Astrocyte of the spinal cord (primary cell): ENCODE data around the gene ZC3H8.
"Not testable (repeated sequence)": the region's sequence is repeated elsewhere in the genome, so short reads cannot be mapped to it uniquely, and the experiment has no call there.

Source experiments
- DNase-seq: peaks from one replicate; pipeline ENCODE4 v3.0.0; 2011; ENCODE audit warnings: low read depth, low spot score
- H3K4me3 ChIP-seq: 2 replicates; pipeline ENCODE4 v1.5.1; 2011; ENCODE audit warnings: low read depth, mild to moderate bottlenecking, low read length, moderate library complexity
- CTCF ChIP-seq: IDR thresholded peaks from 2 replicates; pipeline ENCODE4 v1.5.1; 2012; ENCODE audit warnings: low read depth, mild to moderate bottlenecking, low read length, inconsistent platforms
- in situ Hi-C: cut with HindIII; loops from 2 replicates; pipeline ENCODE4 v1.10.0; 2017; ENCODE audit warnings: low sequenced_read_pairs

Gene ZC3H8

GRCh38 chr2:112293636-112294401, 39.0 kb upstream of the ZC3H8 start:
- no peak for TF ChIP-seq CTCF
- in situ Hi-C loops = no loop called here
- DNase-seq = no peak
- no peak overlapping the region for H3K4me3 ChIP-seq

GRCh38 chr2:112290648-112291047, 35.8 kb upstream of the ZC3H8 start:
- no peak for DNase-seq
- H3K4me3 ChIP-seq = no peak overlapping the region
- TF ChIP-seq CTCF = no peak
- in situ Hi-C loops = no loop called here

GRCh38 chr2:112290088-112290487, 35.2 kb upstream of the ZC3H8 start:
- no peak for DNase-seq
- no peak overlapping the region for H3K4me3 ChIP-seq
- no peak for TF ChIP-seq CTCF
- in situ Hi-C loops = no loop called here

GRCh38 chr2:112283535-112283934, 28.7 kb upstream of the ZC3H8 start:
- DNase-seq, in situ Hi-C loops, H3K4me3 ChIP-seq: not testable (repeated sequence)

- in situ Hi-C loops, H3K4me3 ChIP-seq, DNase-seq: not testable (repeated sequence)
These were observed 27.2 kb upstream of the ZC3H8 start for GRCh38 chr2:112282066-112282465.

- no peak for DNase-seq
- in situ Hi-C loops = no loop called here
- H3K4me3 ChIP-seq = no peak overlapping the region
- no peak for TF ChIP-seq CTCF
These were observed 22.9 kb upstream of the ZC3H8 start for GRCh38 chr2:112277596-112278220.

GRCh38 chr2:112276954-112277353, 22.1 kb upstream of the ZC3H8 start:
- no peak for DNase-seq
- TF ChIP-seq CTCF = no peak

More at GRCh38 chr2:112276954-112277353, 22.1 kb upstream of the ZC3H8 start:
- H3K4me3 ChIP-seq = no peak overlapping the region
- in situ Hi-C loops = no loop called here
